PFSK-1 (cell line): ENCODE results near the gene ATG16L2. TPM values are rescaled to one million over a fixed set of nuclear protein-coding genes. Genes with fewer than 3 reads are reported as not detected.

Experiments used
- FOXP2 ChIP-seq: optimal IDR thresholded peaks from 2 replicates; pipeline ENCODE3; 2011; ENCODE audit warnings: borderline replicate concordance, control low read depth, inconsistent platforms; ENCODE audit not compliant: insufficient read depth; ENCODE audit errors: extremely low read length, extremely low read depth
- POLR2AphosphoS5 ChIP-seq: IDR thresholded peaks from 2 replicates; pipeline ENCODE4 v1.6.1; 2012; ENCODE audit warnings: low read depth, mild to moderate bottlenecking, control low read depth, low read length, moderate library complexity
- SIN3A ChIP-seq: IDR thresholded peaks from 2 replicates; pipeline ENCODE4 v1.6.1; 2012; ENCODE audit warnings: mild to moderate bottlenecking, low read length, moderate library complexity, borderline replicate concordance; ENCODE audit not compliant: insufficient read depth
- TAF1 ChIP-seq: IDR thresholded peaks from 2 replicates; pipeline ENCODE4 v1.6.1; 2012; ENCODE audit warnings: low read length, control low read depth, borderline replicate concordance; ENCODE audit not compliant: insufficient read depth
- polyA plus RNA-seq: library from polyadenylated mRNA; unstranded; fragments of >200 nt; gene quantifications from one replicate; pipeline ENCODE4 v1.2.1, GENCODE V29; 2012; ENCODE audit warnings: low read depth, missing spikeins; ENCODE audit not compliant: insufficient read length
- TF ChIP-seq, protein P1 (sequence below), 2 experiments: IDR thresholded peaks; 2 replicates each; pipeline versions ENCODE4 v1.6.1 to v1.8.0; 2011 to 2012; ENCODE audit warnings: low read depth in 2 of 2, low read length in 2 of 2, control low read depth in 1 of 2, inconsistent platforms in 1 of 2, mild to moderate bottlenecking in 1 of 2, moderate library complexity in 1 of 2; ENCODE audit not compliant: insufficient read depth in 1 of 2

The ATG16L2 gene, protein sequence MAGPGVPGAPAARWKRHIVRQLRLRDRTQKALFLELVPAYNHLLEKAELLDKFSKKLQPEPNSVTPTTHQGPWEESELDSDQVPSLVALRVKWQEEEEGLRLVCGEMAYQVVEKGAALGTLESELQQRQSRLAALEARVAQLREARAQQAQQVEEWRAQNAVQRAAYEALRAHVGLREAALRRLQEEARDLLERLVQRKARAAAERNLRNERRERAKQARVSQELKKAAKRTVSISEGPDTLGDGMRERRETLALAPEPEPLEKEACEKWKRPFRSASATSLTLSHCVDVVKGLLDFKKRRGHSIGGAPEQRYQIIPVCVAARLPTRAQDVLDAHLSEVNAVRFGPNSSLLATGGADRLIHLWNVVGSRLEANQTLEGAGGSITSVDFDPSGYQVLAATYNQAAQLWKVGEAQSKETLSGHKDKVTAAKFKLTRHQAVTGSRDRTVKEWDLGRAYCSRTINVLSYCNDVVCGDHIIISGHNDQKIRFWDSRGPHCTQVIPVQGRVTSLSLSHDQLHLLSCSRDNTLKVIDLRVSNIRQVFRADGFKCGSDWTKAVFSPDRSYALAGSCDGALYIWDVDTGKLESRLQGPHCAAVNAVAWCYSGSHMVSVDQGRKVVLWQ
- 2.8 TPM for polyA plus RNA-seq

DNA sequence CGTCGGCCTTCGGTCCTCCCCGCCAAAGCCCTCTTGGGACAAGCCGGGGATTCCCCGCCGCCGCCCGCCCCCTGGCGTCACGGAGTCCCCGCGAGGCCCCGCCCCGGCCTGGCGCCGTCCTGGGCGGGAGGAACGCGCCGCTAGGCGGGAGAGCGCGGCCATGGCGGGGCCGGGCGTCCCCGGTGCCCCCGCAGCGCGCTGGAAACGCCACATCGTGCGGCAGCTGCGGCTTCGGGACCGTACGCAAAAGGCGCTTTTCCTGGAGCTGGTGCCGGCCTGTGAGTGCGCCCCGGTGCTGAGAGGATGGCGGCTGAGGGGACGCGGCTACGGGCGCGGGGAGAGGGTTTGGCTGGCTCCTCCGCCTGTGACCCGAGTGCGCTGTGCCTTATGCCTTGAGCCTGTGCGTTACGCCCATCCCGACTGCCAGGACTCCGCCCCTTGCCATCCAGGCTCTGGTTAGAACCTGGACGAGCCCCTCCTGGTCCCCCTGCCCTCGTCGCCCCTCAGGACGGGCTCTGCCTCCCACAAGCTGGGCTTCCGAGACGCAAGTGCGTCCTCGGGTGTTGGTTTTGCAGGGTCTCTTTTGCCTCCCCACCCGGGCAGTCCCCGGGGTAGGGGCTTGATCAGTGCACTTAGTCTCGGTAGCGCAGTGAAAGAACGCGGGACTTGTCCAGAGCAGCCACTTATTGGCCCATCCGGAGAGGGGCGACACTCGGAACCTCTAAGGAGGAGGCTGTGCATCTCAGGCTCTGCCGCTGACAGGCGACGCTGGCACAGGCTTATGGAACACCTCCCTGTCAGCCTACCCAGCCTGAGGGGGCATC, at the start of gene ATG16L2:
Gene ATG16L2 (plus strand): TSS at position 126 of the 824 bp plus-strand sequence. CDS start 35 bp downstream, at position 161.
- no peak for TF ChIP-seq SIN3A

DNA sequence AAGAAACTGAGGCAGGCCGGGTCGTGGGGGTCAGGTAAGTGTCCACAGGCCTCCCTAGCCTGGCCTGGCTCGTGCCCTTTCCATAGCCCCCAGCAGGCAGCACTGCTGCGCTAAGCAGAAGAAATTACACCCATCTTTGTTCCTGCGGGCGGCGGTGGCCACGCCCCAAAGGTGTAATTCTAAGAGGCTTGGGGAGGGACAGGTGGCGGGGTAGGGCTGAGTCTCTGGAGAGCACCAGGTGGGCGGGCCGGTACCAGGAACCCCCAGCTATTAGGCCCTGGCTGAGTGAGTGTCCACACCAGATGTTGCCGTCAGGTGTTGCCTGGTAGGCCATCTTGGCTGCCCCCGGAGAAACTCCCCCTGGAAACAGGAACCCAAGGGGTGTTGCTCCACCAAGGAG, 49.7 kb upstream of the ATG16L2 start:
- no peak for TF ChIP-seq FOXP2
- no peak for TF ChIP-seq POLR2AphosphoS5
- TF ChIP-seq TAF1 = no peak
- TF ChIP-seq, protein P1, sequence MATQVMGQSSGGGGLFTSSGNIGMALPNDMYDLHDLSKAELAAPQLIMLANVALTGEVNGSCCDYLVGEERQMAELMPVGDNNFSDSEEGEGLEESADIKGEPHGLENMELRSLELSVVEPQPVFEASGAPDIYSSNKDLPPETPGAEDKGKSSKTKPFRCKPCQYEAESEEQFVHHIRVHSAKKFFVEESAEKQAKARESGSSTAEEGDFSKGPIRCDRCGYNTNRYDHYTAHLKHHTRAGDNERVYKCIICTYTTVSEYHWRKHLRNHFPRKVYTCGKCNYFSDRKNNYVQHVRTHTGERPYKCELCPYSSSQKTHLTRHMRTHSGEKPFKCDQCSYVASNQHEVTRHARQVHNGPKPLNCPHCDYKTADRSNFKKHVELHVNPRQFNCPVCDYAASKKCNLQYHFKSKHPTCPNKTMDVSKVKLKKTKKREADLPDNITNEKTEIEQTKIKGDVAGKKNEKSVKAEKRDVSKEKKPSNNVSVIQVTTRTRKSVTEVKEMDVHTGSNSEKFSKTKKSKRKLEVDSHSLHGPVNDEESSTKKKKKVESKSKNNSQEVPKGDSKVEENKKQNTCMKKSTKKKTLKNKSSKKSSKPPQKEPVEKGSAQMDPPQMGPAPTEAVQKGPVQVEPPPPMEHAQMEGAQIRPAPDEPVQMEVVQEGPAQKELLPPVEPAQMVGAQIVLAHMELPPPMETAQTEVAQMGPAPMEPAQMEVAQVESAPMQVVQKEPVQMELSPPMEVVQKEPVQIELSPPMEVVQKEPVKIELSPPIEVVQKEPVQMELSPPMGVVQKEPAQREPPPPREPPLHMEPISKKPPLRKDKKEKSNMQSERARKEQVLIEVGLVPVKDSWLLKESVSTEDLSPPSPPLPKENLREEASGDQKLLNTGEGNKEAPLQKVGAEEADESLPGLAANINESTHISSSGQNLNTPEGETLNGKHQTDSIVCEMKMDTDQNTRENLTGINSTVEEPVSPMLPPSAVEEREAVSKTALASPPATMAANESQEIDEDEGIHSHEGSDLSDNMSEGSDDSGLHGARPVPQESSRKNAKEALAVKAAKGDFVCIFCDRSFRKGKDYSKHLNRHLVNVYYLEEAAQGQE (IDR thresholded peaks at IDR 0.05; ENCODE audit: insufficient read depth in 1 of 2, low read depth in 2 of 2, low read length in 2 of 2) = no peak
- TF ChIP-seq SIN3A = no peak

DNA sequence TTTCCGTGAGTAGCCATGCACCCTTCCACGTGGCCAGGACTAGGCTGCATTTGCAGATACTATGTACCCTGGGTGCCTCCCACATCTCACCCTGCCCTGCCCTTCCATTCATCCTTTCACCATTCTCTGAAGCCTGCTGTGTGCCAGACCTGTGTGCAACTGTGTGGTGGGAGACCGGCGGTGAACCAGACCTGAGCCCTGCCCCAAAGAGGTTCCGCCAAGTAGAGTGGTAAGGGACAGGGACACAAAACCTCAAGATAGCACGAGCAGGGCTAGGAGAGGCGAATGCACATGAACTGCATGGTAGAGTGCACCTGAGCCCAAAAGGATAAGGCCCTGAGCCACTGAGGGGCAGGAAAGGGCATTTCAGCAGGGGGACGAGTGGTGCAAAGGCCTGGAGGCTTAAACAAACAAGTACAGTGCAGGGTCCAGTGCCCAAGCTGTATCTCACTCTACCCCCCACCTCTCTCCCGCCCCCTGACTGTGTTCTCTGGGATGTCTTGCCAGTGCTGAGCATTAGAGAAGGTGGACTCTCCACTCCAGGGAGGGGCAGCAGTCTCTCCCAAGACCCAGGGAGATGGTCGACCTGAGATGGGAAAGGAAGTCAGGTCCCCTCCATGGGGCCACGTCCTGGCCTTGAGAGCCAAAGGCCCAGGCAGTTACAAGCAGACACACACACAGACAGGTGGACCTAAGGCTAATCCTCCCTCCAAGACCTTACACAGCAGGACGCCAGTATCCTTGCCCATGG, 47.9 kb upstream of the ATG16L2 start:
- TF ChIP-seq SIN3A (no peak), POLR2AphosphoS5 (no peak), FOXP2 (no peak), TAF1 (no peak)
- TF ChIP-seq, protein P1 (IDR thresholded peaks at IDR 0.05; ENCODE audit: insufficient read depth in 1 of 2, low read depth in 2 of 2, low read length in 2 of 2) = no peak

DNA sequence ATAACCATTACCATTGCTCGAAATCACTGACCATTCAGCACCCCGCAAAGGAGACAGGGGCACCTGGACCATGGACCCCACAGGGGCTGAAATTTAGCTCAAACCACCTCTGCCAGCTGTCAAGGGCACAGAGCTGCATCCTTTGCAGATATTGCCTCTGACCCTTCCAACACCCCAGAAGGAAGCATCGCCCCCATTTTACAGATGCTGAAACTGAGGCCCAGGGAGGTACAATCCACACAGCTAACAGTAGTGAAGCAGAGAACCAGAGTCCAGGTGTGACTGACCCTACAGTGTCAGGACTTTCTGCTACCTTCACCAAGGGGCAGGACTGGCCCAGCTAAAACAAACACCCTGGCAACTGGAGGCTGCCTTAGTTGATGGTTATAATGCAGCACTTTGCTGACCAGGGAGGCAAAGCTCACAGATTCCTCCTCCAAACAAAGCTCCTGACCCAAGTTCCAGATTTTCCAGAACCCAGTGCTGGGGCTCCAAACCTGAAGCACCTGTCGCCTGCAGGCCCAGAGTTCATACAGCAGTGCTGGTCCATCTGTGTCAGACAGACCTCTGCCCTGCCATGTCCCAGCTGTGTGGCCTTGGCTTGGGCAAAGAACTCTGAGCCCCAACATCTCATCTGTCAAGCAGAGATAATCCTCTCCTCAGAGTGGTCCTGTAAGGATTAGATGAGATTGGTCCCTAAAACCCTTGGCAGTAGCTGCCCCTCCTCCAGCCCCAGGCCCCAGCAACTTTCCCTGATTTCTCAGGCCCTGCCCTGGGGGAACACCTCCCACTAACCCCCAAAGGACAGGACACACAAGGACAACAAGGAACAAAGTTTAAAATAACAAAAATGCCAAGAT, 46.8 kb upstream of the ATG16L2 start:
- no peak for TF ChIP-seq POLR2AphosphoS5

DNA sequence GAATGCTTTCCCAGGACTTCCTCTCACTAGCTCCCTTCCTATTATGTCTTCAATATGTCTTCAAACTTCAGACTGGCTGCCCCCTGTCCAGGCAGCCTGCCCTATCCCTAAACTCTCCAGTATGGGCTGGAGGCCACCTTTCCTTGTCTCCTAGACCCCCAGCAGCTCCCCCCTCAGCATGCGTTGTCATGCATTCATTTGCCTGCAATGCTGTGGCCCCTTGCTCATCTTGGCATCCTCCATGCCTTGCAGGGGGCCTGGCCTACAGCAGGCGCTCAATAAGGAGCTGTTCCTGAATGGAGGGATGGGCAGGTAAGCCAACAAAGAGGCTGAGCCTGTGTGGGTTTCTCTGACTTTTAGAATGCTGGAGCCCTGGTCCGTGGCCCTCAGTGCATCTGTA, 45.6 kb upstream of the ATG16L2 start:
- TF ChIP-seq, protein P1 (IDR thresholded peaks at IDR 0.05; ENCODE audit: insufficient read depth in 1 of 2, low read depth in 2 of 2, low read length in 2 of 2) = no peak
- TF ChIP-seq FOXP2 (no peak), TAF1 (no peak), POLR2AphosphoS5 (no peak), SIN3A (no peak)
